AG08395 (cell line): ENCODE measurements around the gene IPO13.

Source experiments
- DNase-seq: peaks from one replicate; pipeline ENCODE4 v3.0.0; 2012; ENCODE audit warnings: mixed read lengths, low spot score

The IPO13 gene

GRCh38 chr1:43987159-43987902, 40.6 kb downstream of the IPO13 start:
- DNase-seq = no peak

- DNase-seq = no peak
These were observed 43.8 kb downstream of the IPO13 start for GRCh38 chr1:43990271-43991199.

DNA sequence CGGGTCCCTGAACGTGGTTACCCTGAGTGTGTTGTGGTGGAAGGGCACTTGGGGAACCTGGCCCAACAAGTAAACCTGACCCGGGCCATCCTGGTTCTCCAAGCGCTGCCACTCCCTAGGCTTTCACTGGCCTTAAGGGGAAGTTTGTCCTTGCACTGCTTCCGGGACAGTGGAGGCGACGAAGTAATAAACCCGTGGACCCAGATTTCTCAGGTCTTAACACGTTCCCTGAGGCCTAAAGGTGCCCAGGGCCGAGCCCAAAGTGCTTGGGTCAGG, 44.4 kb downstream of the IPO13 start:
- DNase-seq = no peak

- DNase-seq = peak; percentile 94
These were observed 44.9 kb downstream of the IPO13 start, which contains the start of gene CCDC24 for GRCh38 chr1:43991476-43992231. TSS of gene CCDC24 (plus strand) at chr1:43991599. CDS start at chr1:43991879, 280 bp downstream.

DNA sequence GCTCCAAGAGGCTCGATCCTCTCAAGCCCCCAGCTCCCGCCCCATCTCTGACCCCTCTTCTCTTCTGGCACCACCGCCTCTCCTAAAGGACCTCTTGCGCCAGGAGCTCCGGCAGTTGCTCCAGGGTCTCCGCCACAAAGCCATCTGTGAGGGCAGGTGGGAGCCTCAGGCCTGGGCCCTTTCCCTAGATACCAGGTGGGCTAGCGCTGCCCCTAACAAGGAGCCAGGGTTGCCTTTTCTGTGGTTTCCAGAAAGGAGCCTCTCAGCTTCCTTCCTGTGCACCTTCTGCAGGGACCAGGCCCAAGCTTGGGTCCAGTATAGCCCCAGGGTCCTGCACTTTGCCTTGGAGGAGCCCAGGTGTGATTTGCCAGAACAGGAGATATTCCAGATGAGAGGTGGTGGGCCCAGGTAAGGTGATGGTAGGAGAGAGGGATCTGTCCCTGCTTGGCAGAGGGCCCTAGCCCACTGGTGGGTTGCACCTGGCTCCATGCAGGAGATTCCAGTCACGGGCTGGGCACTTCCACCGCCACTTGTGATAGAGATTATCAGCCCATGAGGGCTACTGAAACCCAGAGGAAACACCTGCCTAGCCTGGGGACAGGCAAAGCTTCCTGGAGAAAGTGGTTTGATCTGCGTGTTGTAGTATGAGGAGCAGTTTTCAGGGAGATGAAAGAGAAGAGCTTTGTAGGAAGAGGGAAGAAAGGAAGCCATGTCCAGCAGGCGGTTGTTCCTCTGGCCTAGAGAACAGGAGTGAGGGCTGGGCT, 45.7 kb downstream of the IPO13 start:
- no peak for DNase-seq

- DNase-seq = no peak
These were observed 46.6 kb downstream of the IPO13 start for GRCh38 chr1:43993206-43993914.

GRCh38 chr1:43994071-43994470, 47.3 kb downstream of the IPO13 start:
- no peak for DNase-seq

GRCh38 chr1:43994794-43995790, 48.3 kb downstream of the IPO13 start:
- DNase-seq = peak; percentile 29

GRCh38 chr1:43995984-43996732, 49.4 kb downstream of the IPO13 start:
- no peak for DNase-seq

GRCh38 chr1:43996733-43997115, 50.0 kb downstream of the IPO13 start:
- no peak for DNase-seq

DNA sequence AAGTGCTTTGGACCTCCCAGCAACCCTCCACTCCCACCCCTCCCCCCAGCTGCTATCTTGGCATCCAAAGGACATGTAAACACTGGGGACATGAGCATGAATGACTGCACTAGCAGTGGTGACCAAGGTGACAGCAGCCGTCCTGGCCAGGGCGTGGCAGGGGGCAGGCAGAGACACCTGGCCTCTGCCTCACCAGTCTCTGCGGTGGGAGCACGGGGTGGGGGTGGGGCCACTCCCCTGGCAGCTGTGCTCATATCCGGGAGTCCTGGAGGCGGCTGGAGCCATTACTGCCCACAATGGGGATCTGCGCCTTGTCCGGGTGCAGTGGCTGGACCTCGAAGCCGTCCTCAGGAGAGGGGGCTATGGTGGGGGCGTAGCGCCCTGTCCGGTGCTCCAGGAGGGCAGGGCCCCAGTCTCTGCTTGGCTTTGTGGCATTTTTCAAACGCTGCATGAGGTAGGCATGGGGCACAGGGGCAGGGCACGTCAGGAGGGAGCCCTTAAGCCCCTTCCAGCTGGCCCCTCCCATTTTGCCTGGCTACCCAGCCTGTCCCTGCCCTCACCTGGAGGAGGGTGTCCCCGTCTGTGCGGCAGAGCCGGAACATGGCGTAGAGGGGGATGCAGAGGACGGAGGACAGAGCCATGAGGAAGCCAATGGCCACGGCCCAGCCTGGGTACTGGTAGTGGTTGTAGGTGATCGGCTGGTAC, 50.7 kb downstream of the IPO13 start:
- no peak for DNase-seq

DNA sequence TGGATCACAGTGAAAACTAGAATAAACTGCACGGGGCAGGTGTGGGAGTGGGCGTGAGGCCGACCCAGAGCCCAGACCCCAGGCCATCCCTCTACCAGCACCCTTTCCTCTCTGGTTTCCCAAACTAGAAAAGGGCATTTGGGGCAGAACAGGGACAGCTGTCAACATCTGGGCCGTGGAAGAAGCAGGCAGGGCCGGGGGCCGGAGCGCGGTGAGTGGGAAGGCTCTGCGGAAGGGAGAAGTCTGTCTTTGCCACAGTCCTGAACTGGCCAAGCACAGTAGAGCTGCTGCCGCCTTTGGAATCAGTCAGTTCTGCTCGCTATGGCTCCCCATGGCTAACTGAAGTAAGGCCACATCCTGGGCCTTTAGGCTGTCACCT, 51.2 kb downstream of the IPO13 start:
- DNase-seq = no peak

DNA sequence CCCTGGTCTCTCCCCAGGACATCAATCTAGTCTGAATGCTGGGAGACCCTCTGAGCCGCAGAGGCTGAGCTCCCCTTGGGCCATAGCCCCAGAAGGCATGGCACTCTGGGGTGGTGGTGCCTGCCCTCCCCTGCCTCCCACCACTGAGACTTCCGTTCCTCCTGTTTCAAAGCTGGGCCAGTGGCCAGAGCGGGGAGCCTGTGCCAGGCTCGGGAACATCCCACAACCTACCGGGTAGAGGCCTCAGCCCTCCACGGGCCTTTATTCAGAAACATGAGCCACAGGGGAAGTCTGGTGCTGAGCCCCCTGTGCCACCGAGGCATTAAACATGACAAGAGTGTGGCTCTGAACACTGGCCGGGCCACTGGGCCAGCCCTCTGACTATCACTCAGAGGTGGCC, 52.7 kb downstream of the IPO13 start:
- DNase-seq = no peak

DNA sequence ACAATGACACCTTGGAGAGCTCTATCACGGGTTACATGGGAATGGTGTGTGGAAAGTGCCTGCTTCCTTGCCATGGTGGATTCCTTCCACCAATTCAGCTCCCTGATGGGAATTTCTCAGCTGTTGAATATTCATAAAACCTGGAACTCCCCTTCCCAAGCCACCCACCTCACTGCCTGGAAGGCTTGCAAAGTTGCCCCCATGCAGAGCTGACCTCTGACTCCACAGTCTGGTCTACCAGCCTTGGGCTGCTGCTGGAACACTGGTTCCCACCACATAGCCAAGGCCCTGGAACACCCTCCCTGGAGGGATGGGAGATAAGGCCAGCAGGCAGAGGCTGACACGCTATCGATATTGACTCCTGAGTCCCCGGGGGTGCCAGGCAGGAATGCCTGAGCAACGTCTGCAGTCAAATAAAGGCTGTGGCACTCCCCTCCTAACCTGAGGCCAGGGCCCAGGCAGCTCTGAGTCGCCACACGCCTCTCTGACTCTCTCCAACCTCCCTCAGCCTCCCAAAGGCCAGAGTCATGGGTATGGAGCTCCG, 53.4 kb downstream of the IPO13 start:
- DNase-seq = no peak

- DNase-seq = no peak
These were observed 55.4 kb downstream of the IPO13 start for GRCh38 chr1:44002165-44002564.

DNA sequence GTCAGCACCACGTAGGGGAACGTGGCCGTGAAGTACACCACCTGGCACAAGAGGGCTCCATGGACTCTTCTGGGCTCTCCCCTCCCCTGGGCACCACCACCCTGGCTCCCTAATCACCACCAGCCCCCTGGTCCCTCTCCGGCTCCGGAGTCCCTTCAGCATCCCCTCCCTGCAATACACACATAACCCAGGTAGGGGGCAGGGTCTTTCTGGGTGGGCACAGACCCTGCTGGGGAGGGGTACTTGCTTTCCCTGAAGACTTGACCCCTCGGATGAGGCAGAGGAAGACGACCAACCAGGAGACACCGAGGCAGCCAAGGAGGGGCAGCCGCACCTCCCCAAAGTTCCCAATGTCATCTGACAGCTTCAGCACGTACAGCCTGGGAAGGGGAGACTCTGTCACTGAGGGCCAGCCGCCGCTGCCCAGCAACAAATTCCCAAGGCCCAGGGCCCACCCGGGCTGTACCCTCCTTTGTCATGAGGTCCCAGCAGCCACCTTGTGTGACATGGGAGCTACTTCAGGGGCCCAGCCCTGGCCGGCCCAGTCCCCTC, 55.9 kb downstream of the IPO13 start:
- DNase-seq = no peak

DNA sequence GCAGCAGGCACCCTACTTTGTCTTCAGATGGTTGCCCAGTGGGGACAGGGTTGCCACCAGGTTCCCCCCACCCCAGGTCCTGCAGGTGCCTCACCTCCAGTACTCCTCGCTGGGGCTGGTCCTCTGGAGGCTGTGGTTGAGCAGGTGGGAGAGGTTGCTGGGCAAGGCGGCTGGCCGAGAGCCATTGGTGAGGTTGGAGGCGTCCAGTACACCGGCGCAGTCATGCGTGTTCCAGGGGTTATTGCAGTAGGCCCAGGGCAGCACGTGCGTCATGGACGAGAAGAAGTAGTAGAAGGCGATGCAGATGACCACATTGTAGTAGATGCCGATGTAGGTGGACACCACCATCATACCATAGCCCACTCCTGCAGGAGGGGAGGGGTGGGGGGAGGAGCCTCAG, 61.5 kb downstream of the IPO13 start:
- no peak for DNase-seq

DNA sequence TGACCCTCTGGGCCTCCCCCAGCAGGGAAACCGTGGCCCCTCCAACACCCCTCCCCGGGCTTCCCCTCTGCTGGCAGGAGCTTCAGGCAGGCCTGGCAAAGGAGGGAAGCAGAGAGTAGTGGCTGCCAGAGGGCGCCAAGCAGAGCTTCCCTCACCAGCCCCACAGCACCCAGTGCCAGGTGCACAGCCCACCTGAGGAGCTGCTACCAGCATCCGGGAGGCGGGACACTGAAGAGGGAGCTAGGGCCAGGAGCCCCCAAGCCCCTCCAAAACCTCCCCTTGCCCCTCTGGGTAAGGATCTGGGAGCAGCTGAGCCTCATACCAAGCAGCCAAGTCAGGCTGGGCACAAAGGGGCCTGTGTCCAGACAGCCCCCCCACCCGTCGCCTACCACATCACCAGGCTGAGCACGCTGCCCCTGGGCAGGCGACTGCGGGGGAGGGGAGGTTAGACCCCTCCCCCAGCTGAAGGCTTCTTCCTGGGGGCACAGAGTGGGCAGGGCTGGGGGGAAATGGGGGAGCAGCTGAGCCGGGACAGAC, 64.3 kb downstream of the IPO13 start:
- no peak for DNase-seq
